ENCODE results near the gene ZBED4. TPM values are rescaled to one million over a fixed set of nuclear protein-coding genes. Genes with fewer than 3 reads are reported as not detected.

Gene ZBED4
- total and polyA plus RNA-seq, 12 donors, result 2.1 to 8.6 (median 5.6) TPM

GRCh38 chr22:49881856-49882255, 28.2 kb downstream of the ZBED4 start:
- intact Hi-C loops (cut with DNase I), result no loop called here
- H3K4me1 ChIP-seq (replicated peaks in 1 of 2), result no peaks in the 10 kb centered on the region
- H3K27ac ChIP-seq, result no peak overlapping the region
- DNase-seq, result no peak
- 91 to 100% (median 94%) methylated on average over 2 of the region's 2 CpGs for WGBS, 4 donors
- H3K4me3 ChIP-seq, result no peak overlapping the region
- peaks cover 0 to 12% of the 10 kb centered on the region in 2 donors for H3K36me3 ChIP-seq (replicated peaks in 1 of 2)
- no peaks in the 10 kb centered on the region for H3K27me3 ChIP-seq
- H3K9me3 ChIP-seq (replicated peaks in 1 of 3), result no peaks in the 10 kb centered on the region
- TF ChIP-seq POLR2A (IDR thresholded peaks at IDR 0.05), result no peak

DNA sequence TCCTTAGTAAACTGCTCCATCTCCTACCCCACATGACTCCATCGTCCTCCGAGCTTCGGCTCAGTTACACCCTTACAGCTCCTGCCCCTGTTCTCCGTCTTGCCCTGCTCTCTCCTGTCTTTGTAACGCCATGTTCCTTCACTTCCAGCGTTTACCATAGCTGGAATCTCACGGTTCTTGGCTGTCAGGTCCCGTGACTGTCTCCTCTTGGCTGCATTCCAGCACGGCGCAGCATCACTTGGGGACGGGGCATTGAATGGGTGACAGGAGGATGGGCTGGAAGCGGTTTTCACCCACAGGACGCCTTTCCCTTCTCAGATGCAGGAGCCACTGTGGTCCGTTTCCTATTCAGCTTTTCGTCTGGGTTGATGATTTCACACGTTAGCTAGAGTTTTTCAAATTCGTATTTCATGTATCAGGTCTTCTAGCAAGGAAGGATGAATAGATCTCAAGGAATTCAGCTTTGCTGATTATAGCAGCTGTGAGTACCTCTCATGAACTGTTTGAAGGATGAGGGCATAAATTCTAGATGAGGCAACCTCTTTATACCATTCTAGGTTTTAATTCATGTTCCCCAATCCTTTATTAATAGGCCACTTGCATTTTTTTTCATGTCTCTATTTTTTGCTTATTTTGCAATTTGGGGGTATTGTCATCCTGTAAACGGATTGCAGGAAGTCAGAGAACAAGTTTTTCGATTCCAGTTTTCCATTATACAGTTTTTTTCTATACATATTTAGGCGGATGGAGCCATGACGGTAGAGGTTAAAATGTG, 29.1 kb downstream of the ZBED4 start:
- WGBS, 4 donors, result 85 to 90% (median 88%) methylated on average over 21 of the region's 21 CpGs
- no peaks in the 10 kb centered on the region for H3K4me1 ChIP-seq (replicated peaks in 1 of 2)

GRCh38 chr22:49883294-49883640, 29.6 kb downstream of the ZBED4 start:
- Histone ChIP-seq H3K36me3 (replicated peaks in 1 of 2) (peaks cover 0 to 12% of the 10 kb centered on the region in 2 donors), H3K4me3 (no peak overlapping the region), H3K4me1 (replicated peaks in 1 of 2) (no peaks in the 10 kb centered on the region), H3K27ac (no peak overlapping the region), H3K27me3 (no peaks in the 10 kb centered on the region), H3K9me3 (replicated peaks in 1 of 3) (no peaks in the 10 kb centered on the region)
- TF ChIP-seq, protein P1, sequence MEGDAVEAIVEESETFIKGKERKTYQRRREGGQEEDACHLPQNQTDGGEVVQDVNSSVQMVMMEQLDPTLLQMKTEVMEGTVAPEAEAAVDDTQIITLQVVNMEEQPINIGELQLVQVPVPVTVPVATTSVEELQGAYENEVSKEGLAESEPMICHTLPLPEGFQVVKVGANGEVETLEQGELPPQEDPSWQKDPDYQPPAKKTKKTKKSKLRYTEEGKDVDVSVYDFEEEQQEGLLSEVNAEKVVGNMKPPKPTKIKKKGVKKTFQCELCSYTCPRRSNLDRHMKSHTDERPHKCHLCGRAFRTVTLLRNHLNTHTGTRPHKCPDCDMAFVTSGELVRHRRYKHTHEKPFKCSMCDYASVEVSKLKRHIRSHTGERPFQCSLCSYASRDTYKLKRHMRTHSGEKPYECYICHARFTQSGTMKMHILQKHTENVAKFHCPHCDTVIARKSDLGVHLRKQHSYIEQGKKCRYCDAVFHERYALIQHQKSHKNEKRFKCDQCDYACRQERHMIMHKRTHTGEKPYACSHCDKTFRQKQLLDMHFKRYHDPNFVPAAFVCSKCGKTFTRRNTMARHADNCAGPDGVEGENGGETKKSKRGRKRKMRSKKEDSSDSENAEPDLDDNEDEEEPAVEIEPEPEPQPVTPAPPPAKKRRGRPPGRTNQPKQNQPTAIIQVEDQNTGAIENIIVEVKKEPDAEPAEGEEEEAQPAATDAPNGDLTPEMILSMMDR (IDR thresholded peaks at IDR 0.05), result no peak
- no peak for TF ChIP-seq POLR2A (IDR thresholded peaks at IDR 0.05)
- WGBS, 4 donors, result 92 to 96% (median 94%) methylated on average over 4 of the region's 4 CpGs
- DNase-seq, result no peak
- intact Hi-C loops (cut with DNase I), result no loop called here

More for the DNA sequence above, 29.1 kb downstream of the ZBED4 start:
- Histone ChIP-seq H3K27me3 (no peaks in the 10 kb centered on the region), H3K9me3 (replicated peaks in 1 of 3) (no peaks in the 10 kb centered on the region), H3K36me3 (replicated peaks in 1 of 2) (peaks cover 0 to 12% of the 10 kb centered on the region in 2 donors), H3K4me3 (no peak overlapping the region), H3K27ac (no peak overlapping the region)
- no peak for DNase-seq
- TF ChIP-seq POLR2A (IDR thresholded peaks at IDR 0.05), result no peak
- TF ChIP-seq, protein P1 (IDR thresholded peaks at IDR 0.05), result no peak
- intact Hi-C loops (cut with DNase I), result no loop called here

DNA sequence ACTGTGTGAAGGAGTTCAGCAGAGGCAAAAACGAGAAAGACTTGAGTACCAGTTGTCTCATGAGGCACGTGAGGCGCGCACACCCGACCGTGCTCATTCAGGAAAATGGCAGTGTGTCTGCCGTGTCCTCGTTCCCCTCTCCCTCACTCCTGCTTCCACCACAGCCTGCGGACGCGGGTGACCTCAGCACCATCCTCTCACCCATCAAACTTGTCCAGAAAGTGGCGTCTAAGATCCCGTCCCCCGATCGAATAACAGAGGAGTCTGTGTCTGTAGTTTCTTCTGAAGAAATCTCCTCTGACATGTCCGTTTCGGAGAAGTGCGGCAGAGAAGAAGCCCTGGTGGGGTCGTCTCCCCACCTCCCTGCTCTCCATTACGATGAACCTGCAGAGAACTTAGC, 30.4 kb downstream of the ZBED4 start:
- 92 to 97% (median 96%) methylated on average over 17 to 20 of the region's 20 CpGs for WGBS, 4 donors
- DNase-seq, result no peak
- peaks cover 0 to 12% of the 10 kb centered on the region in 2 donors for H3K36me3 ChIP-seq (replicated peaks in 1 of 2)
- TF ChIP-seq POLR2A (IDR thresholded peaks at IDR 0.05), result no peak
- TF ChIP-seq, protein P1 (IDR thresholded peaks at IDR 0.05), result no peak
- no peaks in the 10 kb centered on the region for H3K4me1 ChIP-seq (replicated peaks in 1 of 2)
- intact Hi-C loops (cut with DNase I), result no loop called here
- H3K9me3 ChIP-seq (replicated peaks in 1 of 3), result no peaks in the 10 kb centered on the region
- no peak overlapping the region for H3K4me3 ChIP-seq
- no peaks in the 10 kb centered on the region for H3K27me3 ChIP-seq
- H3K27ac ChIP-seq, result no peak overlapping the region

All from adrenal gland (tissue), 12 donors.